ENCODE results near the gene CHAD.

CHAD gene

DNA sequence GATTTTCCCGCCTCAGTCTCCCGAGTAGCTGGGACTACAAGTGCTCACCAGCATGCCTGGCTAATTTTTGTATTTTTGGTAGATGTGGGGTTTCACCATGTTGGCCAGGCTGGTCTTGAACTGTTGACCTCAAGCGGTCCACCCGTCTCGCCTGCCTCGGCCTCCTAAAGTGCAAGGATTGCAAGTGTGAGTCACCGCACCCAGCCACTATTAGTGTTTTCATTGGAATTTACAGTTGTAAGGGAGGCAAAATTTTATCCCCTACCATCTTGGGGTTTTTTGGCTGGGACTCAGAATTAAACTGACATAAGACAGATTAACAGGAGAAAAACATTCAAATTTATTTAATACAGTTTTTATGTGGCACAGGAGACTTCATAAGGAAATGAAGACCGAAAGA lies 27.2 kb upstream of the CHAD start:
- no peak for DNase-seq (ENCODE audit: low read depth, low spot score)
- H3K27ac ChIP-seq = no peak overlapping the region

DNA sequence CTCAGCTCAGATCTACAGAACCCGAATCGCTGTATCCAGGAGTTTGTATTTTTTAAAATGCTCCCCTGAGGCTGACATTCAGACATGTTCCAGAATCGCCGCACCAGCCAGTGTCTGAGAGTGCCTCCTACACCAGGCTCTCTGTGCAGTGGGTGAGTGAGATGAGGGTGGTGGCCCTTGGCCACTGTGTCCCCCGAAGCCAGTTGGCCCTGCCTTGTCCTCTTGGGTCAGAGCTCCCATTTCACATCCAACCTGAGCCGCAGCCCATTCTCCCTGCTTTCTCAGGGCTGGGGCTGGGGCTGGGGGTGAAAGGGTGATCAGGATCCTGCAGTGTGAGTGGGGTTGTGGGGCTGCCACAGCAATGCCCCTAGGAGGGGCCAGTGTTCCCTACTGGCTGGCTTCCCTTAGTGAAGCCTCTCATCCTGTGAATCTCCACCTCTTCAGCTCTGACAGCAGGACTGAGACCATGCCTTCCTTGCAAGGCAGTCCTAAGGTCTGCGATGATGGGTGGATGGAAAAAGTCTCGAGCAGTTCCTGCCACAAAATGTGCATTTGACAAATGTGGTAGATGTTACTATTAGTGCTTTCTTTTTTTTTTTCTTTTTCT lies 26.6 kb upstream of the CHAD start:
- no peak for DNase-seq (ENCODE audit: low read depth, low spot score)
- no peak overlapping the region for H3K27ac ChIP-seq

DNA sequence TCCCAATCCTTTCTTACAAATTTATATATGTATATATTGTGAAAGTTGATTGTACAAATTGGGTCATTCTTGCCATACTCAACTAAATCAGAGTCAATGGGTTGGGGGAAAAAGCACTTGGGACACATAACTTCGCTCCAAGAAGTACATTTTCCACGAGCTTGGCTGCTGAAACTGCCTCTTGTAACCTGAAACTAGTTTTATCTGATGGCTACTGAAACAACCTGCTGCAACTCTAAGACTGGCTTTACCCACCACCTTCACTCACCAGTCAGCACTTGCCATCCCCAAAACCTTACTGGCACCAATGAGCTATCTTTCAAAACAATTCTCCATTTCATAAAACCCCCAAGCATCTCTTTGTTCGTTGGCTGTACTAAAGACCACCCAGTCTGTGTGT lies 25.1 kb upstream of the CHAD start:
- H3K27ac ChIP-seq = no peak overlapping the region
- no peak for DNase-seq (ENCODE audit: low read depth, low spot score)

DNA sequence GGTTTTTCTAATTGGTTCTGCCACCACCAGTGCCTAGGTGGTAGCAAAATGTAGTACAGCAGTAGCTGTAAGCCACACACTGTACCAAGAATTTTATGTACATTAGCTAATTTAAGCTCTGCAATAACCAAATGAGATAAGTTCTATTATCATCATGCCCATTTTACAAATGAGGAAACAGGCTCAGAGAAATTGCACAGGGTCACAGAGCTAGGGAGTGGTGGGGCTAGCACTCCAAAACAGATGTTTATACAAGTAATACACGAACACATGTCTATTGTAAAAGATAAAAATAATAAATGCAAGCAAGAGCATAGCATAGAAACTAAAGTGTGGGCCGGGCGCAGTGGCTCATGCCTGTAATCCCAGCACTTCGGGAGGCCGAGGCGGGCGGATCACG lies 23.5 kb upstream of the CHAD start:
- H3K27ac ChIP-seq = no peak overlapping the region

DNA sequence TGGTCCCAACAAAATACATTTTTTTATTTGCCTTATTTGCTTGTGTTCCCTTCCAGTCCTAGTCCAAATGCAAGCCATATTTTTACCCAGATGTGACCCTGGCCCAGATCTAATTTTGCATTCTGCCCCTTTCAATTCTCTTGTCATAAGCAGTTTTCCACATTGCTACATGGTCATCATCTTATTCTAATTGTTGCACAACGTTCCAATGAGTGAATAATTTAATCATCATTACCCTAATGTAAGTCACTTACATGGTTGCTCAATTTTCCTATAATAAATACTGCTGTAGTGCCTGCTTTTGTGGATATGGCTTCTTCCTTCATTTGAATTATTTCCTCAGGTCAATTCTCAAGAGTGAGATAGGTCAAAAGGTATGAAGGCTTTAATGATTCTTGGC lies 22.8 kb upstream of the CHAD start:
- H3K27ac ChIP-seq = no peak overlapping the region
- DNase-seq (ENCODE audit: low read depth, low spot score) = no peak

More for the DNA sequence above, 23.5 kb upstream of the CHAD start:
- no peak for DNase-seq (ENCODE audit: low read depth, low spot score)

DNA sequence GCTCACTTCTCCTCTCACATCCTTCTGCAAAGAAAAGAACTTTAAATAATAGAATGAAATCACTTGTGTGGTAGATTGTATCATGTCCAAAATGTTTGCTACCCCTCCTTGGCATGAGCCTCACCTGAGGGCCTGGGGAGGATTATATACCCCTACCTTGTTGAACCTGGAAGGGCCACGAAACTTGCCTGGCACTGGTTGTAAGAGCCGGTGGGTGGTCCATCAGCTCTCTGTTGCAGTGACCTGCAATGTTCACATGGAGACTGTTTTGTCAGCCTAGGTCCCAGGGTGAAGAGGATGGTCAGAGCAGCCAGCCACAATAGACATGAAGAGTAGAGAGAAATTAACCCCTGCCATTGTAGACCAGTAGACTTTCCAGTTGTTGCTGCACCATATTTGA lies 20.2 kb upstream of the CHAD start:
- no peak overlapping the region for H3K27ac ChIP-seq
- DNase-seq (ENCODE audit: low read depth, low spot score) = no peak

DNA sequence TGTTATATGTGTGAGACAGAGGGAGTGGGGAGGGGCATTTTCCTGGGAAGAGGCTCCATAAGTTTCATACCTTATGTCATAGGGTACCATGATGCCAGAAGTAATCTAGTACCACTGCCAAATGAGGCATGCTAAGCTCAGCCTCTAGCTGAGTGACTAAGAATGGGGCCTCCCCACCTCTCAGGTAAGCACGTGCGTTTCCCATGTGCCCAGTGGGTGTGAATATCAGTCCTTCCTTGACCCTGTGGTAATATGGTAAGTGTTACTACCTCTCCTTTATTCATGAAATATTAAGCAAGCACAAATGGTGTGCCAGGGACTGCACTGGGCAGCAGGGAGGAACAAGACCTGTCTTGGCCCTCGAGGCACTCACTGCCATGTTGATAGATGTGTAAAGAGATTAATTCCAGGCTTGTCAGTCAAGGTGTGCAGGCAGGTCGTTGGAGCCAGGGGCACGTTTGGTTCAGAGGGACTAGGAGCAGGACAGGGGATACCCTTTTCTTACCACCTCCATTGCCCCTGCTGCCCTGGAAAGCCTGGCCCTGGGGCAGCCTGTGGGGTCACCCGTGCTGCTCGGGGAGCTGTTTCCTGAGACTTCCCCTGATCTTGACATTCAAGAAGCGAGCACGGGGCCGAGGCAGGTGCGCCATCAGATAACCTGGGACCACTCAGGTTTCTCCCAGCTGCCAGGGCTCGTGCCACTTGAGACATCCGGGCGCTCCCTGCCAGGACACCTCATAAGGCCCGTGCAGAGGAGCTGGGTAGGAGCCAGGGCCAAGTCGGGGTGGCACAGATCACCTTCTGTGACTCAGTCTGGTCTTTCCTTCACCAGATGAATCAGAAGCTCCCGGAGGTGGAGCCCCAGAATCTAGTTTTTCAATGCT lies 18.8 kb upstream of the CHAD start:
- H3K27ac ChIP-seq = peak overlapping the region; percentile 70
- peak; percentile 56 for DNase-seq (ENCODE audit: low read depth, low spot score)

DNA sequence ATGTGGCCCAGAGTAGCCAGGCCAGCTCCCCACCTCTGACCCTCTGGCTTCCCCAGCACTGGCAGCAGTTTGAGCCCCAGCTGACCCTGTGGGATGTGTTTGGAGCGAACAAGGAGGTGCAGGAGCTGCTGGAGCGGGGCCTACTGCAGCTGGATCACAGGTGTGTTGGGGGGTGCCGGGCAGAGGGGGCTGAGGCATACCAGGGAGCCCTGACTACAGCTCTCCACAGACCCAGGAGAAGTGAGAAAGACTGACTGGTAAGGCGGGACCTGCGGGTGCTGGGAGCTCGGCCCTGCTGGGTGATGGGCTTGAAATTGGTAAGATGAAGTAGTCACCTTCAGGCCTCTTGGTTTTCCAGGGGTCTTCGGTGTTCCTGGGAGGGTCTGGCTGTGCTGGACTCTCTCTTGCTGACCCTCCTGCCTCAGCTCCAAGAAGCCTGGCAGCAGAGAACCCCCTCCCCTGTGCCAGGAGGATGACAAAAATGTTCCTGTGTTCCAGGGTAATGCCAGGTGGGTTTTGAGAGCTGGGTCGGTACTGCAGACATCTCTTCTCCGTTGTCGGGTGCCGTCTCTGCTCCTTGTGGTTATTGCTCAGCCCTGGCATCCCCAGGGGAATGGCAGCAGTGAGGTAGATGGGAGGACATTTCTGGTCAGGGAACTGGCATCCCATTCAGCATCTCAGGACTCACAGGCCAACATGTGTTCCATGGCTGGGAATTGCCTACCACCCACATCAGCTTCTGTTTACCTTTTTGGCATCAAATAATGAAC lies 15.9 kb upstream of the CHAD start:
- no peak for DNase-seq (ENCODE audit: low read depth, low spot score)
- H3K27ac ChIP-seq = no peak overlapping the region

DNA sequence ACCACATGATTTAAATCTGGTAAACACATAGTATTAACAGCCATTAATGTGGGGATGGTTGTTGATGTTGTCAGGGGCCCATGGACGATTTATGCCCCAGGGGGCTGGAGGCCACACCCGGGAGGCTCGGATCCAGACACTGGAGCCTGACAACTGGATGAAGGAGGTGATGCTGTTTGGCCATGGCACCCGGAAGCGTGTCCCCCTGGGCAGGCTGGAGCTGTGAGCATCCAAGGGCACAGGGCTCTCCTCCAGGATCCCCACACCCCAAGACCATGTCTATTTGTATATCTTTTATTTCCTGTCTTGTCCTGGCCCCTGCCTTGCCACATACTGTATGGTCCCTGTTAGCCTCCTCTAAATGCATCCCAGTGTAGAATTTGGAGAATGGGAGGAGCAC lies 14.6 kb upstream of the CHAD start:
- no peak for DNase-seq (ENCODE audit: low read depth, low spot score)
- H3K27ac ChIP-seq = no peak overlapping the region

DNA sequence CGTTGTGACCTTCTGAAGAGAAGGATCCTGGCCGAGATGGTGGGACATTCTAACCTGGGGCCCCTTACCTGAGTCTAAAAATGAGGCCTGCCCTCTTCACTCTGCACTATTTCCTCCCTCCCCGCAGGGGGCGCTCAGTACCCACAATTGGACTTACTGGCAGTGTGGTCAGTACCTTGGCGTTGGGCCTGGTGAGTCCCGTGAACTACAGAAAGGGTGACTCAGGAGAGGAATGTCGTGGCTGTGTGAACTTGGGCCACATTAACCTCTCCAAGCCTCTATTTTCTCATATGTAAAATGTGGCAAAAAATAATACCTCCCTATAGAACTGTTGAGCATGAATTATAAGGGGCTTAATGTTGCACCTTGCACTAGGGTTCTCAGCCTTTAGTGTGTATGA lies 13.8 kb upstream of the CHAD start:
- peak; percentile 67 for DNase-seq (ENCODE audit: low read depth, low spot score)
- H3K27ac ChIP-seq = peak overlapping the region; percentile 11

DNA sequence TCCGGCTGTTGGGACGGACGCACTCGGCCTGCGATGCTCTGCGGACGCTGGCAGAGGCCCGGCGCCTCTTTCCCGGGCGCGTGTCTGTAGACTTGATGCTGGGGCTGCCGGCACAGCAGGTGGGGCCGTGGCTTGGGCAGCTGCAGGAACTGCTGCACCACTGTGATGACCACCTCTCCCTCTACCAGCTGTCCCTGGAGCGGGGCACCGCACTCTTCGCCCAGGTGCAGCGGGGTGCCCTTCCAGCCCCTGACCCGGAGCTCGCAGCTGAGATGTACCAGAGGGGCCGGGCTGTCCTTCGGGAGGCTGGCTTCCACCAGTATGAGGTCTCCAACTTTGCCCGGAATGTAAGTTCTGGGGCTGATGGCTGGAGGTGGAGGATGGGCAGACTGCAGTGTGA lies 13.4 kb upstream of the CHAD start:
- DNase-seq (ENCODE audit: low read depth, low spot score) = no peak

DNA sequence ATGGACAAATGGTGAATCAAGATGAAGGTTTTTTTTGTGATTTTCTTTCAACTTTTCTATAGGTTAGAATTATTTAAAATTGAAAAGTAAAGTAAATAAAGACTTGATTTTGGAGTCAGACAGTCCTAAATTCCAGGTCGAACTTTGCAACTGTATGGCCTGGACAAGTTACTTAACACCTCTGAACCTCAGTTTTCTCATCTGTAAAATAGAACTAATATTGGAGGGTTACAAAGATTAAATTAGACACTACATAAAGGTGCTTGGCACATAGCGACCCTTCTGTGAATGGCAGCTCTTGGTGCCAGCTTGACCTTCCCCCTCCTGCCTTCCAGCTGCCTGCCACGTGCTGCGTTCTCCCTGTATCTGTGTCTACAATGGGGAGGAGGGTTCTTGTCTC lies 13.0 kb upstream of the CHAD start:
- DNase-seq (ENCODE audit: low read depth, low spot score) = no peak
- H3K27ac ChIP-seq = peak overlapping the region; percentile 23

More for the DNA sequence above, 13.4 kb upstream of the CHAD start:
- H3K27ac ChIP-seq = no peak overlapping the region

DNA sequence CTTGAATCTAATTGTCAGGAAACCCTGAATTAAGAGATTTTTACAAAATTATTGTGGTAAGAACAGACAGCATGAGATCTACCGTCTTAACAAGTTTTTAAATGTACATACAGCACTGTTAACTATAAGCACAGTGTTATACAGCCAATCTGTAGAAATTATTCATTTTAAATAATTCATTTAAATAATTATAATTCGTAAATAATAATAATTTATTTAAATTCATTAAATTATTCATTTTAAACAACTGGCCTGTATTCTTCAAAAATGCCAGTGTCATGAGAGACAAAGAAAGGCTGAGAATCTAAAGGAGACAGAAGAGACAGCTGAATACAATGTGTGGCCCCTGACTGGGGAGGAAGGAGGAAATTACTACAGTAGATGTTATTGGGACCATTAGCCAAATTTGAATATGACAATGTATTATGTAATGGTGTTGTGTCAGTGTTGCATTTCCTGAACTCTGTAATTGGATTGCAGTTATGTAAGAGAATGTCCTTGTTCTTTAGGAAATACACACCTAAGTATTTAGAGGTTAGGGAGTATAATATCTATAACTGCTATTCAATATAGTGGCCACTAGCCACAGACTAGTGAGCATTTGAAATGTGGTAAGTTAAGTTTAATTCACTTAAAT lies 12.3 kb upstream of the CHAD start:
- no peak for DNase-seq (ENCODE audit: low read depth, low spot score)
- H3K27ac ChIP-seq = peak overlapping the region; percentile 23

DNA sequence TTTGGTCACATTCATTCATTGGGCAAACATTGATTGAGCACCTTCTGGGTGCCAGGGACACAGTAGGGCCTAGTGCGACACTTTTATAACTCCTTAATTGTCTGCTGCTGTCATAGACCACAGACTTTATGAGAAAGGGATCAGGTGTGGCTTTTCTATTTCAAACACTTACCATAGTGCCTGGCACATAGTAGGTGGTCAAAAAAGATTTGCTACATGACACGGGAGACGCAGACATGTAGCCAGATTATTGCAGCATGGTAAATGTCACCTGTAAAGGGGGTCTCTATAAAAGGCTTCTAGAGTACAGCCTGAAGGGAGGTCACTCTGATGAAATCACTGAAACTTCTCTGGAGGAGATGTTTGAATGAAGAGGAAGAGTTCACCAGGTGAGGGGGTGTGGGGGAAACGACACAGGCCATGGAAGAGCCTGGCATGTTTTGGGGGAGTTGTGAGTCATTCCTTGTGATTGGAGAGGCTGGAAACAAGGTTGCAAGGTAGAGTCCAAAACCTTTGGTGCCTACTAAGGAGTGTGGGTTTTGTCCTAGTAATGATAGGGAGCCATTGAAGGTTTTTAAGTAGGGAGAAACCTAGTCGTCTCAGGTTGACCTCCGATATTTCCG lies 11.6 kb upstream of the CHAD start:
- no peak for DNase-seq (ENCODE audit: low read depth, low spot score)
- peak overlapping the region; percentile 23 for H3K27ac ChIP-seq

DNA sequence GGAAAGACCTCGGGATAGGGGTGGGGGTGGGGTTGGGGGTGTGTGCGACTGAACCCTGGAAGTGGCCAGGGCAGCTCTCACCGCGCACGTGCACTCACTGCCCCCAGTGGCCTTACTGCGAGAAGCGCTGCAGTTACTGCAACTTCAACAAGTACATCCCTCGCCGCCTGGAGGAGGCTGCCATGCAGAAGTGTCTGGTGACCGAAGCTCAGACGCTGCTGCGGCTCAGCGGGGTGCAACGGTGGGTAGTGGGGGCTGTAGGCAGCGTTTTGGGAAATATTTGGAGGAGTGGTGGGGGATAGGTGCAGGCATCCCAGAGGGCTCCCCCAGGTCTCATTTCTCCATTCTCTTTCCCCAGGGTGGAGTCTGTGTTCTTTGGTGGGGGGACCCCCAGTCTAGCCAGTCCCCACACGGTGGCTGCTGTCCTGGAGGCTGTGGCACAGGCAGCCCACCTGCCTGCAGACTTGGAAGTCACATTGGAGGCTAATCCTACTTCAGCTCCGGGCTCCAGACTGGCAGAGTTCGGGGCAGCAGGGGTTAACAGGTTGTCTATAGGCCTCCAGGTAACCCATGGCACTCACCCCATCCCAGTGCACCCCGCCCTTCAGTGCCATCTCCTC lies 11.0 kb upstream of the CHAD start:
- peak overlapping the region; percentile 70 for H3K27ac ChIP-seq
- no peak for DNase-seq (ENCODE audit: low read depth, low spot score)

DNA sequence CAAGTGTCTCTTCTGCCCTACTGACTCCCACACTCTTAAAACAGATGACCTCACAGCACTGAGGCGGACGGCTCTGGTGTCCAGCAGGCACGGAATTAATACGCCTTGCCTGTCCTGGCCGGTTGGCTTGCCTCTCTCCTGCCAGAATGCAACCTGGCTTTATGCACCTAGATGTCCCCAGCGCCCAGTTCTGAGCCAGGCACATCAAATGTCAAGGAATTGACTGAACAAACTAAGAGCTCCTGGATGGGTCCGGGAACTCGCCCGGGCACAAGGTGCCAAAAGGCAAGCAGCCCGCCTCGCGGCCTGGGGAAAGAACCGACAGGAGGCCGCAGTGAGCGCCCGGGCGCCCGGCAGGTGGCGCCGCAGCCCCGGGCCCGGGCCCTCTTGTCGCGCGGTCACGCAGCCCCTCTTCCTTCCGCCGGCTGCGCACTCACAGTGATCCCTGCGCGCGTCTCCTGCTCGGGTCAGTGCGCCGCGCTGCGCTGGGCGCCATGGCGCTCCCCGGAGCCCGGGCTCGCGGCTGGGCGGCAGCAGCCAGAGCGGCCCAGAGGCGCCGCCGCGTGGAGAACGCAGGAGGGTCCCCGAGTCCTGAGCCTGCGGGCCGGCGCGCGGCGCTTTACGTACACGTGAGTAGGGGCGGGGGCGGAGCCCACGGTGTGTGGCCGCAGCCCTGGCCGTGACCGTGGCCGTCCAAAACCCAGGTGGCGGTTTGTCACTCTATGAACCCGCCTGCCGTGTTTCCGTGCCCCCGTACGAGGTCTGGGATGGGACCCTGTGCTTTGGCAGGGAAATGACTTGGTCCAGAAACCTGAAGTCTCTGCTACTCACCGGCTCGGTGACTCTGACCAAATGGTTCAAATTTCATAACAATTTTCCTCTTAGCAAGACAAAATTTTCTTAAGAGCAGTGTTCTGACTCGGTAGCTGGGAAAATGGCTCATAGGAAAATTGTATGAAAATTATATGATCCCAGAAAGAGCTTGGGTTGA lies 10.0 kb upstream of the CHAD start, which contains the start of gene RSAD1:
Gene RSAD1, plus strand, starts transcription at position 470 of the 991 bp plus-strand sequence. Its CDS starts 25 bp downstream, at position 495.
- DNase-seq (ENCODE audit: low read depth, low spot score) = no peak
- H3K27ac ChIP-seq = peak within 1 kb of the TSS; percentile 70

DNA sequence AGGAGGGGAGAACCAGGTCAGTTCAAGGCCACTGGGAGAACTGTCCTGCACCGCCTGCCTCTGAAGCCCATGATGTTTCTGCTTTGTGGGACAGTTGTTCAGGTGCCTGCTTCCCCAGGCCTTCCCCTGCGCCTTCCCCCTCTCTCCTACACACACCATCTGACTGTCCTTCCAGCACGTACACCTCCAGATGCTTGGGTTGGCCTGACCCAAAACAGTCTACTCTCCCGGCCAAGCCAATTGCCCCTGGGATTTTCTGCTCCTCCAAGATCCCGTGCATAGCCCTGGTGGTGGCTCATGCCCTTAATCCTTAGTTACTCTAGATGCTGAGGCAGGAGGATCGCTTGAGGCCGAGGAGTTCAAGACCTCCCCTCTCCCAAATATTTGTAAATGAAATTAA lies 9.3 kb upstream of the CHAD start:
- DNase-seq (ENCODE audit: low read depth, low spot score) = no peak
- H3K27ac ChIP-seq = peak overlapping the region; percentile 70

DNA sequence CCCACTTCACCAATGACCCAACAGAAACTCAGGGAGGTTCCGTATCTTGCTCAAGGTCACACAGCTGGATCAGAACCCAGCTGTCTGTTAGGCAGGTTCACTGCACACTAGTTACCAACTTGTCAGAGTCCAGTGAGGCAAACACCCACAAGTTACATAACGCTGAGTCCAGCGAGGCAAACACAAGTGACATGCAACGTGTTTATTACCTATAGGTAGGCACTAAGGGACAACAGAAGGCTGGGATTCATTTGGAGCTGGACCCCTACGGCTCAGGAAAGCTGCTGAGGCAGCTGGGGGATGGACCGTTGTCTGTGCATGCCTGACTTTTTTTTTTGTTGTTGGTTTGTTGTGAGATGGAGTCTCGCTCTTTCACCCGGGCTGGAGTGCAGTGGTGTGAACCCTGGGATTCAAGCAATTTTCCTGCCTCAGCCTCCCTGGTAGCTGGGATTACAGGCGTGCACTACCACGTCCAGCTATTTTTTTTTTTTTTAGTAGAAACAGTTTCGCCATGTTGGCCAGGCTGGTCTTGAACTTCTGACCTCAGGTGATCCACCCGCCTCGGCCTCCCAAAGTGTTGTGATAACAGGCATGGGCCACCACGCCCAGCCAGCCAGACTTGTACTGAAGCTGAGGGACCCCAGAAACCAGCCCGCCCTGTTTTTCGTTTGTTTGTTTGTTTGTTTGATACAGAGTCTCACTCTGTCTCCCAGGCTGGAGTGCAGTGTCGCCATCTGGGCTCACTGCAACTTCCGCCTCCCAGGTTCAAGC lies 8.1 kb upstream of the CHAD start:
- no peak overlapping the region for H3K27ac ChIP-seq
- no peak for DNase-seq (ENCODE audit: low read depth, low spot score)

Measured in epithelial cell of prostate (primary cell).